Right lobe of liver (tissue), 6 donors: ENCODE results near the gene RRM2. TPM values are rescaled to one million over a fixed set of nuclear protein-coding genes. Genes with fewer than 3 reads are reported as not detected.
"Not testable (repeated sequence)": the region's sequence is repeated elsewhere in the genome, so short reads cannot be mapped to it uniquely, and the experiment has no call there.

Experiments used
- ATAC-seq, 4 donors: fragments of 200-7000 bp; cut with Tn5 transposase; one replicate each; pipeline ENCODE4 v1.9.1; 2020; ENCODE audit warnings: mild to moderate bottlenecking in 4 of 4, moderate library complexity in 4 of 4
- DNase-seq, 3 donors: peaks; one replicate each; pipeline ENCODE4 v3.0.0-alpha.2; 2020
- H3K27ac ChIP-seq, 3 donors: fragments of 200-600 bp; one replicate each; pipeline ENCODE4 v1.8.0; 2022
- H3K27me3 ChIP-seq, 2 donors: fragments of 200-600 bp; one replicate each; pipeline ENCODE4 v1.8.0; 2022
- H3K36me3 ChIP-seq, 4 donors: fragments of 200-600 bp; sonication (generic) in 1 of 4; one replicate each; pipeline versions ENCODE4 v1.5.1 to v1.8.0; 2017 to 2022; ENCODE audit warnings: control low read depth in 1 of 4
- H3K4me1 ChIP-seq, 4 donors: fragments of 200-600 bp; sonication (generic) in 1 of 4; one replicate each; pipeline versions ENCODE4 v1.5.1 to v1.8.0; 2017 to 2022; ENCODE audit warnings: control low read depth in 1 of 4
- H3K4me3 ChIP-seq, 3 donors: fragments of 200-600 bp; one replicate each; pipeline ENCODE4 v1.8.0; 2022
- H3K9me3 ChIP-seq, 4 donors: fragments of 200-600 bp; sonication (generic) in 1 of 4; one replicate each; pipeline versions ENCODE4 v1.5.1 to v1.8.0; 2017 to 2022; ENCODE audit warnings: control low read depth in 1 of 4
- CTCF ChIP-seq, 4 donors: fragments of 200-600 bp in 3 of 4; fragments of 450-650 bp in 1 of 4; IDR thresholded peaks; one replicate each; pipeline versions ENCODE4 v1.5.1 to v1.8.0; 2016 to 2022; ENCODE audit warnings: antibody characterized with exemption in 4 of 4, mild to moderate bottlenecking in 2 of 4
- POLR2A ChIP-seq: fragments of 450-650 bp; IDR thresholded peaks from one replicate; pipeline ENCODE4 v1.6.1; 2017; ENCODE audit warnings: antibody characterized with exemption, mild to moderate bottlenecking
- WGBS: methylation state at CpG from one replicate; pipeline ENCODE4 v1.1.6; 2018; ENCODE audit warnings: low coverage, low lambda C conversion rate; ENCODE audit not compliant: insufficient coverage; ENCODE audit errors: missing lambda C conversion rate; 5-methylcytosine and 5-hydroxymethylcytosine counted together
- intact Hi-C, 2 donors: fragments of 100-400 bp; cut with DNase I; formaldehyde crosslinking; loops; one replicate each; pipeline versions ENCODE4 v1.11.2 to v1.14.1; 2022
- total RNA-seq, 6 experiments: library from RNA; depleted of rRNA in 2 of 6; stranded (reverse); fragments of >200 nt in 2 of 6; fragmentation: NEBNext Ultra II Directional in 3 of 6; extraction: Animal tissue kit (Norgen Biotek cat#: 25700) in 3 of 6; gene quantifications; one replicate each; pipeline versions ENCODE4 v1.1.0 to v1.2.4, GENCODE V29; 2016 to 2023
- donor health status: DM: no; HTN: yes; CAD: no.
- donor health status: DM: no; HTN: no; CAD: no.
- donor health status: DM: no; HTN: no; CAD: no.
- donor health status: DM: no; HTN: yes; CAD: no.
- donor health status: DM: no; HTN: yes; CAD: no.

The RRM2 gene
- total RNA-seq, 6 experiments from 2014 or later = 1.1 to 10.3 (median 5.7) TPM

- Histone ChIP-seq H3K27ac (no peak overlapping the region), H3K9me3 (no peaks in the 10 kb centered on the region), H3K4me1 (no peaks in the 10 kb centered on the region), H3K27me3 (no peaks in the 10 kb centered on the region), H3K4me3 (no peak overlapping the region), H3K36me3 (no peaks in the 10 kb centered on the region)
- no peak for DNase-seq
- 38% methylated on average over 3 of the region's 4 CpGs for WGBS
- TF ChIP-seq POLR2A (no peak), CTCF (IDR thresholded peaks at IDR 0.05) (no peak)
- intact Hi-C loops = no loop called here
- peak in 2 of 4 donors; percentile 19 to 41 for ATAC-seq
Measured at GRCh38 chr2:10086950-10087349, 35.6 kb upstream of the RRM2 start.

DNA sequence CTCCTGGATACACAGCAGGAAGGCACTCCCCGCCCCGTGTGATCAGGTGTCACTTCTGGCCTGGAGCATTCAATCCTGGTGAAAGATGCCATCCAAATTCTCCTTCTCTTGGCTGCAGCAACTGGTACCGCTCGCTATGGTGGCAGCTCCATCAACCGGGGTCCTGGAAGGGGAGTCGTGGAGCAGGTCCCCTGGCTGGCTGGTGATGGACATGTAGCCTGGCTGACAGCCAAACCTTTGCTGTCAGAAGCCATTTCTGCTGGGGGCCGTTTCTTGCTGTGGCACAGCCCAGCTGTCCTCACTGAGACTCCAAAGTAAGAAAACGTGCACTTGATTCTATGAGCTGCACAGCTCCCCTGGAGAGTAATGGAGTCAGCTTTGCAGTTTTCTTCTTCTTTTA, 35.2 kb upstream of the RRM2 start:
- ATAC-seq (no peak), DNase-seq (no peak)
- 63% methylated on average over 5 of the region's 8 CpGs for WGBS
- H3K27me3 ChIP-seq = no peaks in the 10 kb centered on the region
- H3K9me3 ChIP-seq = no peaks in the 10 kb centered on the region
- TF ChIP-seq POLR2A (no peak), CTCF (IDR thresholded peaks at IDR 0.05) (no peak)
- intact Hi-C loops = no loop called here
- no peak overlapping the region for H3K27ac ChIP-seq
- no peaks in the 10 kb centered on the region for H3K4me1 ChIP-seq
- H3K4me3 ChIP-seq = no peak overlapping the region
- H3K36me3 ChIP-seq = no peaks in the 10 kb centered on the region

GRCh38 chr2:10089565-10090190, 32.9 kb upstream of the RRM2 start:
- no peak for ATAC-seq
- intact Hi-C loops = no loop called here

GRCh38 chr2:10091182-10091888, 31.2 kb upstream of the RRM2 start:
- peak in 3 of 4 donors; percentile 36 to 65 (median 48) for ATAC-seq
- peak overlapping the region in 1 of 3 donors; percentile 42 for H3K4me3 ChIP-seq
- no peaks in the 10 kb centered on the region for H3K27me3 ChIP-seq
- H3K36me3 ChIP-seq = no peaks in the 10 kb centered on the region
- intact Hi-C loops = no loop called here
- no peak overlapping the region for H3K27ac ChIP-seq
- WGBS = no CpG with 5 or more reads among the region's 52 CpGs
- no peaks in the 10 kb centered on the region for H3K4me1 ChIP-seq
- peak in 1 of 3 donors; percentile 62 for DNase-seq
- no peaks in the 10 kb centered on the region for H3K9me3 ChIP-seq
- TF ChIP-seq POLR2A (no peak), CTCF (IDR thresholded peaks at IDR 0.05) (no peak)

More at GRCh38 chr2:10089565-10090190, 32.9 kb upstream of the RRM2 start:
- Histone ChIP-seq H3K36me3 (no peaks in the 10 kb centered on the region), H3K9me3 (no peaks in the 10 kb centered on the region), H3K27me3 (no peaks in the 10 kb centered on the region), H3K27ac (no peak overlapping the region), H3K4me1 (no peaks in the 10 kb centered on the region), H3K4me3 (no peak overlapping the region)
- no peak for TF ChIP-seq POLR2A
- no peak for TF ChIP-seq CTCF (IDR thresholded peaks at IDR 0.05)
- DNase-seq = no peak
- 35% methylated on average over 5 of the region's 5 CpGs for WGBS

DNA sequence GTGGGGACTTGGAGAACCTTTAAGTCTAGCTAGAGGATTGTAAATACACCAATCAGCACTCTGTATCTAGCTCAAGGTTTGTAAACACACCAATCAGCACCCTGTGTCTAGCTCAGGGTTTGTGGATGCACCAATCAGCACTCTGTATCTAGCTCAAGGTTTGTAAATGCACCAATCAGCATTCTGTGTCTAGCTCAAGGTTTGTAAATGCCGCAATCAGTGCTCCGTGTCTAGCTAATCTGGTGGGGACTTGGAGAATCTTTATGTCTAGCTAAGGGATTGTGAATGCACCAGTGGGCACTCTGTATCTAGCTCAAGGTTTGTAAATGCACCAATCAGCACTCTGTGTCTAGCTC, 30.7 kb upstream of the RRM2 start:
- H3K36me3 ChIP-seq, H3K4me1 ChIP-seq, H3K9me3 ChIP-seq, H3K4me3 ChIP-seq, DNase-seq, H3K27me3 ChIP-seq, H3K27ac ChIP-seq, intact Hi-C loops, ATAC-seq: not testable (repeated sequence)
- no CpG with 5 or more reads among the region's 2 CpGs for WGBS
